OCI-LY7 (cell line): ENCODE data around the gene MARS1.

Experiments
- CTCF ChIP-seq: fragments of 200-600 bp; sonication (generic); conservative IDR thresholded peaks from 2 replicates; pipeline ENCODE4 v1.5.1; 2014; ENCODE audit warnings: mild to moderate bottlenecking, antibody characterized with exemption, low read length, moderate library complexity, mixed read lengths
- EZH2phosphoT487 ChIP-seq: fragments of 200-600 bp; sonication (generic); IDR thresholded peaks from 2 replicates; pipeline ENCODE4 v1.6.1; 2018; ENCODE audit warnings: low read depth, borderline replicate concordance, mild to moderate bottlenecking, mixed run types, antibody characterized with exemption, low read length, moderate library complexity, mixed read lengths

GRCh38 chr12:57524814-57525614 lies 37.1 kb downstream of the MARS1 start:
- TF ChIP-seq CTCF (no peak), EZH2phosphoT487 (no peak)
